Tibial nerve (tissue), 4 donors: Measurements from ENCODE around the gene TCAIM. TPM values are rescaled to one million over a fixed set of nuclear protein-coding genes. Genes with fewer than 3 reads are reported as not detected.

Experiments
- DNase-seq, 2 donors: peaks; one replicate each; pipeline ENCODE4 v3.0.0-alpha.2; 2019; ENCODE audit warnings: low spot score in 2 of 2
- H3K27ac ChIP-seq, 4 donors: fragments of 200-600 bp; sonication (generic) in 3 of 4; one replicate each; pipeline ENCODE4 v1.5.1; 2017 to 2019; ENCODE audit warnings: mild to moderate bottlenecking in 1 of 4
- H3K27me3 ChIP-seq, 2 donors: fragments of 200-600 bp; sonication (generic) in 1 of 2; one replicate each; pipeline versions ENCODE4 v1.5.1 to v1.6.0; 2017 to 2019
- H3K36me3 ChIP-seq, 3 donors: fragments of 200-600 bp; sonication (generic); one replicate each; pipeline ENCODE4 v1.5.1; 2018 to 2019
- H3K4me1 ChIP-seq, 4 donors: fragments of 200-600 bp; sonication (generic) in 3 of 4; one replicate each; pipeline ENCODE4 v1.5.1; 2017 to 2019
- H3K4me3 ChIP-seq, 4 donors: fragments of 200-600 bp; sonication (generic) in 3 of 4; one replicate each; pipeline ENCODE4 v1.5.1; 2017 to 2019; ENCODE audit warnings: mild to moderate bottlenecking in 1 of 4, moderate library complexity in 1 of 4
- H3K9me3 ChIP-seq, 4 donors: fragments of 200-600 bp; sonication (generic) in 3 of 4; one replicate each; pipeline ENCODE4 v1.5.1; 2017 to 2019
- CTCF ChIP-seq, 5 experiments: fragments of 200-600 bp in 3 of 5; fragments of 450-650 bp in 2 of 5; sonication (generic) in 3 of 5; IDR thresholded peaks; one replicate each; pipeline ENCODE4 v1.5.1; 2016 to 2019; ENCODE audit warnings: antibody characterized with exemption in 5 of 5, mild to moderate bottlenecking in 3 of 5, moderate library complexity in 2 of 5
- EP300 ChIP-seq, 2 donors: sonication (generic); formaldehyde crosslinking; IDR thresholded peaks; one replicate each; pipeline ENCODE4 v1.6.1; 2017; ENCODE audit warnings: antibody characterized with exemption in 2 of 2, mild to moderate bottlenecking in 1 of 2
- POLR2A ChIP-seq, 2 donors: fragments of 450-650 bp; IDR thresholded peaks; one replicate each; pipeline ENCODE4 v1.6.1; 2017; ENCODE audit warnings: antibody characterized with exemption in 2 of 2, mild to moderate bottlenecking in 2 of 2, moderate library complexity in 2 of 2
- WGBS, 2 donors: methylation state at CpG; one replicate each; pipeline ENCODE4 v1.1.5; 2018; 5-methylcytosine and 5-hydroxymethylcytosine counted together
- total RNA-seq, 4 donors: library from RNA; depleted of rRNA; stranded (reverse); fragments of >200 nt; gene quantifications; one replicate each; pipeline ENCODE4 v1.1.0, GENCODE V29; 2016

The TCAIM gene
- total RNA-seq, 4 donors from 2014 or later, result 24.1 to 41.3 (median 28.0) TPM

- Histone ChIP-seq H3K36me3 (no peaks in the 10 kb centered on the region), H3K4me3 (no peak overlapping the region), H3K27me3 (no peaks in the 10 kb centered on the region), H3K27ac (no peak overlapping the region), H3K9me3 (no peaks in the 10 kb centered on the region), H3K4me1 (no peaks in the 10 kb centered on the region)
- WGBS, 2 donors, result 79 to 95% methylated on average over 3 of the region's 3 CpGs
- DNase-seq, result no peak
- TF ChIP-seq POLR2A (IDR thresholded peaks at IDR 0.05) (no peak), CTCF (IDR thresholded peaks at IDR 0.05) (no peak), EP300 (IDR thresholded peaks at IDR 0.05) (no peak)
Measured at GRCh38 chr3:44301746-44302145, 36.8 kb upstream of the TCAIM start.

GRCh38 chr3:44309500-44309899 is 29.1 kb upstream of the TCAIM start:
- no peaks in the 10 kb centered on the region for H3K27me3 ChIP-seq
- no peak overlapping the region for H3K27ac ChIP-seq
- no peaks in the 10 kb centered on the region for H3K4me1 ChIP-seq
- H3K4me3 ChIP-seq, result no peak overlapping the region
- H3K36me3 ChIP-seq, result no peaks in the 10 kb centered on the region
- H3K9me3 ChIP-seq, result no peaks in the 10 kb centered on the region
- DNase-seq, result no peak
- TF ChIP-seq POLR2A (IDR thresholded peaks at IDR 0.05), result no peak
- no peak for TF ChIP-seq CTCF (IDR thresholded peaks at IDR 0.05)
- no peak for TF ChIP-seq EP300 (IDR thresholded peaks at IDR 0.05)

- Histone ChIP-seq H3K27me3 (no peaks in the 10 kb centered on the region), H3K9me3 (no peaks in the 10 kb centered on the region), H3K36me3 (no peaks in the 10 kb centered on the region), H3K4me3 (no peak overlapping the region), H3K4me1 (no peaks in the 10 kb centered on the region), H3K27ac (no peak overlapping the region)
- no peak for DNase-seq
- TF ChIP-seq CTCF (IDR thresholded peaks at IDR 0.05) (no peak), EP300 (IDR thresholded peaks at IDR 0.05) (no peak), POLR2A (IDR thresholded peaks at IDR 0.05) (no peak)
- 57 to 58% methylated on average over 8 of the region's 8 CpGs for WGBS, 2 donors
Measured at GRCh38 chr3:44318891-44319311, 19.7 kb upstream of the TCAIM start.

- H3K27ac ChIP-seq, result no peak overlapping the region
- H3K27me3 ChIP-seq, result no peaks in the 10 kb centered on the region
- no peaks in the 10 kb centered on the region for H3K36me3 ChIP-seq
- no peaks in the 10 kb centered on the region for H3K4me1 ChIP-seq
- no peak for TF ChIP-seq CTCF (IDR thresholded peaks at IDR 0.05)
- no peak for TF ChIP-seq POLR2A (IDR thresholded peaks at IDR 0.05)
- TF ChIP-seq EP300 (IDR thresholded peaks at IDR 0.05), result no peak
- no peak for DNase-seq
- WGBS, 2 donors, result 66 to 68% methylated on average over 3 of the region's 3 CpGs
- no peaks in the 10 kb centered on the region for H3K9me3 ChIP-seq
- H3K4me3 ChIP-seq, result no peak overlapping the region
Measured at GRCh38 chr3:44321335-44321734, 17.2 kb upstream of the TCAIM start.

GRCh38 chr3:44323341-44323955 is 15.1 kb upstream of the TCAIM start:
- no peaks in the 10 kb centered on the region for H3K36me3 ChIP-seq
- H3K4me1 ChIP-seq, result no peaks in the 10 kb centered on the region
- no peaks in the 10 kb centered on the region for H3K9me3 ChIP-seq
- WGBS, 2 donors, result 4 to 7% methylated on average over 4 of the region's 4 CpGs
- H3K27me3 ChIP-seq, result no peaks in the 10 kb centered on the region
- no peak overlapping the region for H3K27ac ChIP-seq
- no peak for TF ChIP-seq POLR2A (IDR thresholded peaks at IDR 0.05)
- TF ChIP-seq CTCF (IDR thresholded peaks at IDR 0.05), result peak; percentile 62 to 85 (median 70)
- TF ChIP-seq EP300 (IDR thresholded peaks at IDR 0.05), result peak in 1 of 2 donors; percentile 25
- H3K4me3 ChIP-seq, result no peak overlapping the region
- DNase-seq, result peak; percentile 73 to 97
